ENCODE measurements around the gene PPP4C. TPM values are rescaled to one million over a fixed set of nuclear protein-coding genes. Genes with fewer than 3 reads are reported as not detected.
"Not testable (repeated sequence)": the region's sequence is repeated elsewhere in the genome, so short reads cannot be mapped to it uniquely, and the experiment has no call there.

The PPP4C gene
- total and polyA plus RNA-seq, 4 donors = 50.2 to 70.3 (median 54.5) TPM

DNA sequence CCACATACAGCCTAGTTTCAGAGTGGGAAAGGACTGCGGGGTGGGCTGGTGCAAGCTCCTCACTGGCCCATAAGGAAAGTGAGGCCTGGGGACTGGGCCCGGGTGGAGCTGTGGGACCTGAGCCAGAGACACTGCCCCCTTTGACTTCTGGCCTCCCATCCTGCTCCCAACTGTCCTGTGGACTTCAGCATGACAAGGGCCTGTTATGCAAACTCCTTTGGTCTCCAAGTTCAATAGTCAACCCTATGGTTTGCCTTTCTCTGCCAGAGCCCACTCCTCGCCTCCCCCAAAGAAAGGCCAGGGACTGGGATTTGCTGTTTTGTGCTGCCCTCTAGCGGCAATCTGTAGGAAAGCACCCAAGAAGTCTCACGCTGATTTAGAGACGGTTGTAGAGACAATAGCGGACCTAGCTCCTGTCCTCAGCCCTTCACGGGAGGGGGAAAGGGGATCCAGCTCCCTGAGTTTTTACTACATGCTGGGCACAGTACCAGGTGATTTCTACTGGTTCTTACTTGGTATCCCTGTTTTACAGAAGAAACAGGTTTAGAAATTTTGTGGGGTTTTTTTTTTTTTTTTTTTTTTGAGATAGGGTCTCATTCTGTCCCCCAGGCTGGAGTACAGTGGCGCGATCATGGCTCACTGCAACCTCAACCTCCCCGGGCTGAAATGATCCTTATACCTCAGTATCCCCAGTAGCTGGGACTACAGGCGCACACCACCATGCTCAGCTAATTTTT, 43.5 kb upstream of the PPP4C start:
- Histone ChIP-seq H3K27ac (ENCODE audit: low read depth in 1 of 2, low read length in 2 of 2) (no peak overlapping the region), H3K27me3 (ENCODE audit: control insufficient read depth in 1 of 2, insufficient read depth in 2 of 2, low read length in 1 of 2) (no peaks in the 10 kb centered on the region), H3K9me3 (ENCODE audit: control insufficient read depth, low read length) (no peaks in the 10 kb centered on the region), H3K4me3 (ENCODE audit: low read length in 2 of 2) (no peak overlapping the region), H3K36me3 (ENCODE audit: control insufficient read depth in 1 of 2, insufficient read depth in 2 of 2, low read length in 1 of 2) (no peaks in the 10 kb centered on the region), H3K4me1 (ENCODE audit: control insufficient read depth in 1 of 2, insufficient read depth in 2 of 2, low read length in 2 of 2) (no peaks in the 10 kb centered on the region)
- DNase-seq (no peak), ATAC-seq (ENCODE audit: low FRiP score) (peak; percentile 53)
- WGBS, 2 donors = 21 to 27% methylated on average over 12 of the region's 12 CpGs
- intact Hi-C loops (cut with DNase I) = no loop called here

DNA sequence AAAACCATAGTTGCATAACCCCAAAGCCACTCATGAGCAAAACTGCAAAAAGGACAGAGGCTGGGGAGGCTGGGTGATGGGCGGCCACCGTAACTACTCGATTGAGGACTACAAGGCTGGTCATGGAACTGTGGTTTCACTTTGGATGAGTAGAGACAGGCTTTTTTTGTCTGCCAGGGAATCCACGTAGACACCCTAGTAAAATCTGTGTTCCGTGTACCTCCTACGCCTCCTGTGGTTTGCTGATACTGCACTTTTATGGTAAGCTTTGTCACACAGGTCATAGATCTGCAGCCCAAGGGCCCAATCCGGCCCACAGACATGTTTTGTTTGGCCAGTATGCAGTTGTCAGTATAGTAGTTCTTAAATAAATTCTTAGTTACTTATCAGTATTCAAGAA, 42.5 kb upstream of the PPP4C start:
- Histone ChIP-seq H3K4me3 (ENCODE audit: low read length in 2 of 2) (no peak overlapping the region), H3K27ac (ENCODE audit: low read depth in 1 of 2, low read length in 2 of 2) (no peak overlapping the region), H3K36me3 (ENCODE audit: control insufficient read depth in 1 of 2, insufficient read depth in 2 of 2, low read length in 1 of 2) (no peaks in the 10 kb centered on the region), H3K9me3 (ENCODE audit: control insufficient read depth, low read length) (no peaks in the 10 kb centered on the region), H3K27me3 (ENCODE audit: control insufficient read depth in 1 of 2, insufficient read depth in 2 of 2, low read length in 1 of 2) (no peaks in the 10 kb centered on the region), H3K4me1 (ENCODE audit: control insufficient read depth in 1 of 2, insufficient read depth in 2 of 2, low read length in 2 of 2) (no peaks in the 10 kb centered on the region)
- DNase-seq (no peak), ATAC-seq (ENCODE audit: low FRiP score) (no peak)
- intact Hi-C loops (cut with DNase I) = no loop called here
- 64 to 68% methylated on average over 7 of the region's 7 CpGs for WGBS, 2 donors

DNA sequence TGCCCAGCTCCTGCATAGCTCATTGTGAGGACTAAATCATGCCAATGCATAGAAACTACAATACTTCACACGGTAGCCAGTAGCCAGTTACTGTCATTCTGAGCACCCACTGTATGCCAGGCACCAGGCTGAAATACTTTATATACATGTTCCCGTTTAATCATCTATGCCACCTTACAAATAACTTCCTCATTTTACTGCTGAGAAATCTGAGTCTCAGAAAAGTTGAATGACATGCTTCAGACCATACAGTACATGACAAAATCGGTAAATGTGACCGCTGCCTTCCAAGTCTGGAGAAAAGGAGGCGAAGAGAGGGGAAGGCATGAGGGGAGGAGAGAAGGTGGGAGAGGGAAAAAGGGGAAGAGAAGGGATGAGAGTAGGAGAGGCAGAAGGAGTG, 35.6 kb upstream of the PPP4C start:
- H3K36me3 ChIP-seq (ENCODE audit: control insufficient read depth in 1 of 2, insufficient read depth in 2 of 2, low read length in 1 of 2) = no peaks in the 10 kb centered on the region
- no peak overlapping the region for H3K4me3 ChIP-seq (ENCODE audit: low read length in 2 of 2)
- 64 to 69% methylated on average over 5 of the region's 5 CpGs for WGBS, 2 donors
- H3K27ac ChIP-seq (ENCODE audit: low read depth in 1 of 2, low read length in 2 of 2) = no peak overlapping the region
- DNase-seq = no peak
- ATAC-seq (ENCODE audit: low FRiP score) = no peak
- intact Hi-C loops (cut with DNase I) = no loop called here
- H3K9me3 ChIP-seq (ENCODE audit: control insufficient read depth, low read length) = no peaks in the 10 kb centered on the region
- no peaks in the 10 kb centered on the region for H3K27me3 ChIP-seq (ENCODE audit: control insufficient read depth in 1 of 2, insufficient read depth in 2 of 2, low read length in 1 of 2)
- H3K4me1 ChIP-seq (ENCODE audit: control insufficient read depth in 1 of 2, insufficient read depth in 2 of 2, low read length in 2 of 2) = no peaks in the 10 kb centered on the region

DNA sequence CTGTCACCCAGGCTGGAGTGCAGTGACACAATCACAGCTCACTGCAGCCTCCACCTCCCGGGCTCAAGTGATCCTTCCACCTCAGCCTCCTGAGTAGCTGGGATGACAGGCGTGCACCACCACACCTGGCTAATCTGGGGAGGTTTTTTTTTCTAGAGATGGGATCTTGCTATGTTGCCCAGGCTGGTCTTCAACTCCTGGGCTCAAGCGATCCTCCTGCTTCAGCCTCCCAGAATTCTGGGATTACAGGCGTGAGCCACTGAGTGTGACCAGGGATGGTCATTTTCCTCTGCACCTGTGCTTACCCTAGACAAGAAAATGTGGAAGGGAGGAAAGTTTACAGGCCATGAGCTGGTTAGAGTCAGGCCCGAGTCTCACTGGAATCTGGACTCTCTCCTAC, 35.1 kb upstream of the PPP4C start:
- 79 to 82% methylated on average over 5 of the region's 5 CpGs for WGBS, 2 donors
- H3K4me3 ChIP-seq (ENCODE audit: low read length in 2 of 2); intact Hi-C loops (cut with DNase I); H3K27ac ChIP-seq (ENCODE audit: low read depth in 1 of 2, low read length in 2 of 2); H3K36me3 ChIP-seq (ENCODE audit: control insufficient read depth in 1 of 2, insufficient read depth in 2 of 2, low read length in 1 of 2); ATAC-seq (ENCODE audit: low FRiP score); H3K9me3 ChIP-seq (ENCODE audit: control insufficient read depth, low read length); DNase-seq; H3K27me3 ChIP-seq (ENCODE audit: control insufficient read depth in 1 of 2, insufficient read depth in 2 of 2, low read length in 1 of 2); H3K4me1 ChIP-seq (ENCODE audit: control insufficient read depth in 1 of 2, insufficient read depth in 2 of 2, low read length in 2 of 2): not testable (repeated sequence)

- Histone ChIP-seq H3K4me1 (ENCODE audit: control insufficient read depth in 1 of 2, insufficient read depth in 2 of 2, low read length in 2 of 2) (no peaks in the 10 kb centered on the region), H3K9me3 (ENCODE audit: control insufficient read depth, low read length) (no peaks in the 10 kb centered on the region), H3K27me3 (ENCODE audit: control insufficient read depth in 1 of 2, insufficient read depth in 2 of 2, low read length in 1 of 2) (no peaks in the 10 kb centered on the region), H3K4me3 (ENCODE audit: low read length in 2 of 2) (no peak overlapping the region), H3K27ac (ENCODE audit: low read depth in 1 of 2, low read length in 2 of 2) (no peak overlapping the region), H3K36me3 (ENCODE audit: control insufficient read depth in 1 of 2, insufficient read depth in 2 of 2, low read length in 1 of 2) (no peaks in the 10 kb centered on the region)
- intact Hi-C loops (cut with DNase I) = no loop called here
- WGBS, 2 donors = 22 to 26% methylated on average over 5 of the region's 5 CpGs
- ATAC-seq (ENCODE audit: low FRiP score) = no peak
- DNase-seq = no peak
Measured at GRCh38 chr16:30041841-30042240, 34.0 kb upstream of the PPP4C start.

DNA sequence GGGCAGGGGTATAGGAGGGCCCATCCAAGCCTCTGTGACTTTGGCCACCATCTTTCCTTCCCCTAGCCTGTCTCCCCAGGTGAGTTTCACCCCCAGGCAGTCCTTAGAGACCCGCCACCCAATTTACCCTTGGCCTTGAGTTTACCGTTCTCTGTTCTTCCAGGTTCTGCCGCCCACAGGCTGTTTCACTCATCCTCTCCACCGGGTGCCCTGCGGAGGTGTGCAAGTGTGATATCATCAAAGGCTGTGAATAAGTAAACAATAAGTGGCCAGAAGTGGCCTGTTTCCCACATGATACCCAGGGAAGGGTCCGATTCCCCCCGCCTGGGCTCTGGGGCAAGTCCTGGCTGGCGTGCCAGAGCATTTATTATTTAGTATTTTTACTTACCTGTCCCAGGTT, 29.6 kb upstream of the PPP4C start:
- Histone ChIP-seq H3K4me3 (ENCODE audit: low read length in 2 of 2) (no peak overlapping the region), H3K27ac (ENCODE audit: low read depth in 1 of 2, low read length in 2 of 2) (no peak overlapping the region), H3K4me1 (ENCODE audit: control insufficient read depth in 1 of 2, insufficient read depth in 2 of 2, low read length in 2 of 2) (no peaks in the 10 kb centered on the region), H3K36me3 (ENCODE audit: control insufficient read depth in 1 of 2, insufficient read depth in 2 of 2, low read length in 1 of 2) (no peaks in the 10 kb centered on the region), H3K27me3 (ENCODE audit: control insufficient read depth in 1 of 2, insufficient read depth in 2 of 2, low read length in 1 of 2) (no peaks in the 10 kb centered on the region), H3K9me3 (ENCODE audit: control insufficient read depth, low read length) (no peaks in the 10 kb centered on the region)
- ATAC-seq (ENCODE audit: low FRiP score) = no peak
- WGBS, 2 donors = 77 to 79% methylated on average over 8 of the region's 8 CpGs
- DNase-seq = no peak
- intact Hi-C loops (cut with DNase I) = no loop called here

DNA sequence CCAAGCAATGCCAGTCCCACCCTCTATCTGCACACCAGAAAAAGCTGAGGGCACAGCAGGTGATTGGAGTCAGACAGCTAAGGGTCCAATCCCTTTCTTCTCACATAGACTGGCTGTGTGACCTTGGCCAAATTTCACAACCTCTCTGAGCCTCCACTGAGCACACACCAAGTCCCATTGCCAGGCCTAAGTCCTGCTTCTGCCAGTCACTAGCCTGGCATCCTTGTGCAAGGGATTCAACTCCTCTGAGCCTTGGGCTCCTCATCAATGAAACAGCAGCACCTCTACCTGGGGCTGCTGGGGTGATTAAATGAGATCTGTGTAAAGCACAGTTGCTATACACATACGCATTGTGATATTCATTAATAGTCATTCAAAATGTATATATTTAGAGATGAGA, 29.2 kb upstream of the PPP4C start:
- Histone ChIP-seq H3K27me3 (ENCODE audit: control insufficient read depth in 1 of 2, insufficient read depth in 2 of 2, low read length in 1 of 2) (no peaks in the 10 kb centered on the region), H3K27ac (ENCODE audit: low read depth in 1 of 2, low read length in 2 of 2) (no peak overlapping the region), H3K4me1 (ENCODE audit: control insufficient read depth in 1 of 2, insufficient read depth in 2 of 2, low read length in 2 of 2) (no peaks in the 10 kb centered on the region), H3K4me3 (ENCODE audit: low read length in 2 of 2) (no peak overlapping the region), H3K9me3 (ENCODE audit: control insufficient read depth, low read length) (no peaks in the 10 kb centered on the region), H3K36me3 (ENCODE audit: control insufficient read depth in 1 of 2, insufficient read depth in 2 of 2, low read length in 1 of 2) (no peaks in the 10 kb centered on the region)
- 90% methylated on average over 1 of the region's 1 CpG for WGBS, 2 donors
- ATAC-seq (ENCODE audit: low FRiP score) (no peak), DNase-seq (no peak)
- intact Hi-C loops (cut with DNase I) = no loop called here

GRCh38 chr16:30049871-30050270, 25.9 kb upstream of the PPP4C start:
- DNase-seq = no peak
- H3K27ac ChIP-seq (ENCODE audit: low read depth in 1 of 2, low read length in 2 of 2) = no peak overlapping the region
- no peak for ATAC-seq (ENCODE audit: low FRiP score)
- H3K9me3 ChIP-seq (ENCODE audit: control insufficient read depth, low read length) = no peaks in the 10 kb centered on the region
- no peaks in the 10 kb centered on the region for H3K4me1 ChIP-seq (ENCODE audit: control insufficient read depth in 1 of 2, insufficient read depth in 2 of 2, low read length in 2 of 2)
- no peak overlapping the region for H3K4me3 ChIP-seq (ENCODE audit: low read length in 2 of 2)
- 88 to 89% methylated on average over 8 of the region's 8 CpGs for WGBS, 2 donors
- intact Hi-C loops (cut with DNase I) = no loop called here
- H3K27me3 ChIP-seq (ENCODE audit: control insufficient read depth in 1 of 2, insufficient read depth in 2 of 2, low read length in 1 of 2) = no peaks in the 10 kb centered on the region
- H3K36me3 ChIP-seq (ENCODE audit: control insufficient read depth in 1 of 2, insufficient read depth in 2 of 2, low read length in 1 of 2) = no peaks in the 10 kb centered on the region

GRCh38 chr16:30051518-30051917, 24.3 kb upstream of the PPP4C start:
- intact Hi-C loops (cut with DNase I) = no loop called here
- ATAC-seq (ENCODE audit: low FRiP score) (no peak), DNase-seq (no peak)
- Histone ChIP-seq H3K4me3 (ENCODE audit: low read length in 2 of 2) (no peak overlapping the region), H3K27ac (ENCODE audit: low read depth in 1 of 2, low read length in 2 of 2) (no peak overlapping the region), H3K36me3 (ENCODE audit: control insufficient read depth in 1 of 2, insufficient read depth in 2 of 2, low read length in 1 of 2) (no peaks in the 10 kb centered on the region), H3K27me3 (ENCODE audit: control insufficient read depth in 1 of 2, insufficient read depth in 2 of 2, low read length in 1 of 2) (no peaks in the 10 kb centered on the region), H3K9me3 (ENCODE audit: control insufficient read depth, low read length) (no peaks in the 10 kb centered on the region), H3K4me1 (ENCODE audit: control insufficient read depth in 1 of 2, insufficient read depth in 2 of 2, low read length in 2 of 2) (no peaks in the 10 kb centered on the region)
- 74 to 82% methylated on average over 3 of the region's 3 CpGs for WGBS, 2 donors
